Erythroblast (primary cell): ENCODE data around the gene TTC38.

Experiments used
- GATA1 ChIP-seq: IDR thresholded peaks from 2 replicates; pipeline ENCODE4 v1.6.1; 2011; ENCODE audit warnings: low read depth, mild to moderate bottlenecking, control low read depth, low read length, moderate library complexity
- POLR2A ChIP-seq: IDR thresholded peaks from 2 replicates; pipeline ENCODE4 v1.6.1; 2011; ENCODE audit warnings: mild to moderate bottlenecking, low read length

GRCh38 chr22:46286006-46286405 is 18.2 kb downstream of the TTC38 start:
- TF ChIP-seq POLR2A (no peak), GATA1 (no peak)
